ENCODE results near the gene SPINT2.

Gene SPINT2

DNA sequence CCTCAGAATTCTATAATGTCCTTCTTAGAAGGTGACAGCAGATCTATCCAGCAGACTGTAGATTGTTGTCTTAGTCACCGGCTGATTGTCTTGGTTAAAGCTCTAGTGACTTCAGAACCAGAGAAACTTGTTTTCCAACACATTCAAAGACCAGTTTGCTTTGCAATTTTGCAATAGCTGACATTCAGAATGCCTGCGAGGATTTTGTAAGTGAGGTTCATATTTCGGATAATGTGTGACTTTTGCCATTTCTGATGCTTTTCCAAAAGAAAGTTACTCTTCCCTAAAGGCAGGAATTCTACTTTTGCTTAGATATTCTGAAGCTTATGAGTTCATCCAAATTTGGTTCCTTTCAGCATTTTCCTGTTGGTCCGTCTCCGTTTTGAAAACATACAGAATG is 13.2 kb downstream of the SPINT2 start:
- no peak overlapping the region for H3K27ac ChIP-seq (ENCODE audit: insufficient read depth in 1 of 2, low read depth in 1 of 2, low read length in 2 of 2, poor library complexity in 1 of 2, severe bottlenecking in 2 of 2)
- DNase-seq: no peak
- H3K27me3 ChIP-seq (replicated peaks in 2 of 5; ENCODE audit: control insufficient read depth in 4 of 5, insufficient read depth in 5 of 5, low read length in 4 of 5): no peaks in the 10 kb centered on the region
- H3K4me1 ChIP-seq (ENCODE audit: control extremely low read depth in 1 of 4, control insufficient read depth in 4 of 4, insufficient read depth in 4 of 4, low read length in 3 of 4): peaks cover 0 to 18% (median 3%) of the 10 kb centered on the region in 4 experiments
- H3K9me3 ChIP-seq (ENCODE audit: control extremely low read depth in 1 of 5, control insufficient read depth in 4 of 5, insufficient read depth in 2 of 5, low read depth in 1 of 5, low read length in 4 of 5): no peaks in the 10 kb centered on the region
- no peak overlapping the region for H3K4me3 ChIP-seq (ENCODE audit: control insufficient read depth in 1 of 7, extremely low read depth in 1 of 7, insufficient read depth in 4 of 7, low read depth in 2 of 7, low read length in 6 of 7)
- CTCF ChIA-PET: interaction anchor here (0.7 to 3.1 kb wide), 6 partner anchors 8 to 41 kb away, joined by 3 to 9 read pairs (median 4); partner anchors contain the start of gene PPP1R14A
- POLR2A ChIA-PET: no interaction called here
- peaks cover 0 to 16% (median 9%) of the 10 kb centered on the region in 4 experiments for H3K36me3 ChIP-seq (ENCODE audit: control insufficient read depth in 4 of 4, insufficient read depth in 4 of 4, low read length in 3 of 4)
- WGBS (ENCODE audit: insufficient coverage): 100% methylated on average over 5 of the region's 5 CpGs

GRCh38 chr19:38277969-38278680 is 13.8 kb downstream of the SPINT2 start:
- no peak for DNase-seq
- CTCF ChIA-PET: interaction anchor here (0.7 to 3.1 kb wide), 8 partner anchors 8 to 54 kb away, joined by 3 to 9 read pairs (median 4); partner anchors contain the start of gene PPP1R14A
- H3K27ac ChIP-seq (ENCODE audit: insufficient read depth in 1 of 2, low read depth in 1 of 2, low read length in 2 of 2, poor library complexity in 1 of 2, severe bottlenecking in 2 of 2): no peak overlapping the region
- H3K9me3 ChIP-seq (ENCODE audit: control extremely low read depth in 1 of 5, control insufficient read depth in 4 of 5, insufficient read depth in 2 of 5, low read depth in 1 of 5, low read length in 4 of 5): no peaks in the 10 kb centered on the region
- POLR2A ChIA-PET: no interaction called here
- H3K4me3 ChIP-seq (ENCODE audit: control insufficient read depth in 1 of 7, extremely low read depth in 1 of 7, insufficient read depth in 4 of 7, low read depth in 2 of 7, low read length in 6 of 7): no peak overlapping the region
- peaks cover 0 to 22% (median 5%) of the 10 kb centered on the region in 4 experiments for H3K4me1 ChIP-seq (ENCODE audit: control extremely low read depth in 1 of 4, control insufficient read depth in 4 of 4, insufficient read depth in 4 of 4, low read length in 3 of 4)
- 86% methylated on average over 9 of the region's 9 CpGs for WGBS (ENCODE audit: insufficient coverage)
- H3K27me3 ChIP-seq (replicated peaks in 2 of 5; ENCODE audit: control insufficient read depth in 4 of 5, insufficient read depth in 5 of 5, low read length in 4 of 5): no peaks in the 10 kb centered on the region
- H3K36me3 ChIP-seq (ENCODE audit: control insufficient read depth in 4 of 4, insufficient read depth in 4 of 4, low read length in 3 of 4): peaks cover 0 to 16% (median 9%) of the 10 kb centered on the region in 4 experiments

DNA sequence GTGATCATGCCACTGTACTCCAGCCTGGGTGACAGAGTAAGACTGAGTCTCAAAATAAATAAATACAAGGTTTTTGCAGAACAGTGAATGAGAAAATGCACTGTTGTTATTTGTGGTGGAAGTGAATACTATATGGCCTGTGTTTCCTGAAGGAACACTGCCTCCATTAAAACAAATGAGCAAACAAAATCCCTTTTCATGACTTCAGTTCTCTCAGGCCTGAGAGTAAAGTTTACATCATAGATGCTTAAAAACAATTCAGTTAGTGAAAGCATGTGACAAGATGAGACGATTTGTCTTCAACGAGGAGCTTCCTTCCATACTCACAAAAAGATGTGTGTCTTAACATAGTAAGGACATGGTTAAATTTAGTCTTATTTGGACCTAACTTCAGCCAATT is 14.4 kb downstream of the SPINT2 start:
- Histone ChIP-seq H3K36me3 (ENCODE audit: control insufficient read depth in 4 of 4, insufficient read depth in 4 of 4, low read length in 3 of 4) (peaks cover 0 to 16% (median 9%) of the 10 kb centered on the region in 4 experiments), H3K27me3 (replicated peaks in 2 of 5; ENCODE audit: control insufficient read depth in 4 of 5, insufficient read depth in 5 of 5, low read length in 4 of 5) (no peaks in the 10 kb centered on the region), H3K27ac (ENCODE audit: insufficient read depth in 1 of 2, low read depth in 1 of 2, low read length in 2 of 2, poor library complexity in 1 of 2, severe bottlenecking in 2 of 2) (no peak overlapping the region), H3K4me1 (ENCODE audit: control extremely low read depth in 1 of 4, control insufficient read depth in 4 of 4, insufficient read depth in 4 of 4, low read length in 3 of 4) (peaks cover 0 to 27% (median 10%) of the 10 kb centered on the region in 4 experiments), H3K4me3 (ENCODE audit: control insufficient read depth in 1 of 7, extremely low read depth in 1 of 7, insufficient read depth in 4 of 7, low read depth in 2 of 7, low read length in 6 of 7) (no peak overlapping the region), H3K9me3 (ENCODE audit: control extremely low read depth in 1 of 5, control insufficient read depth in 4 of 5, insufficient read depth in 2 of 5, low read depth in 1 of 5, low read length in 4 of 5) (no peaks in the 10 kb centered on the region)
- ChIA-PET CTCF (interaction anchor here (1.5 to 1.7 kb wide), 2 partner anchors 19 to 53 kb away, joined by 3 read pairs; no protein-coding TSS in a partner anchor), POLR2A (interaction anchor here (0.7 kb wide), 1 partner anchor 13 kb away, joined by 3 read pairs; no protein-coding TSS in a partner anchor)
- WGBS (ENCODE audit: insufficient coverage): no CpG with 5 or more reads among the region's 2 CpGs
- DNase-seq: no peak

GRCh38 chr19:38280030-38280921 is 15.9 kb downstream of the SPINT2 start:
- H3K4me3 ChIP-seq (ENCODE audit: control insufficient read depth in 1 of 7, extremely low read depth in 1 of 7, insufficient read depth in 4 of 7, low read depth in 2 of 7, low read length in 6 of 7): no peak overlapping the region
- WGBS (ENCODE audit: insufficient coverage): 97% methylated on average over 8 of the region's 17 CpGs
- ChIA-PET CTCF (interaction anchor here (1.1 to 2.0 kb wide), 7 partner anchors 9 to 52 kb away, joined by 3 to 9 read pairs (median 4); no protein-coding TSS in a partner anchor), POLR2A (interaction anchor here (1.0 to 1.1 kb wide), 2 partner anchors 14 to 17 kb away, joined by 3 read pairs; no protein-coding TSS in a partner anchor)
- H3K4me1 ChIP-seq (ENCODE audit: control extremely low read depth in 1 of 4, control insufficient read depth in 4 of 4, insufficient read depth in 4 of 4, low read length in 3 of 4): peaks cover 0 to 33% (median 24%) of the 10 kb centered on the region in 4 experiments
- no peak overlapping the region for H3K27ac ChIP-seq (ENCODE audit: insufficient read depth in 1 of 2, low read depth in 1 of 2, low read length in 2 of 2, poor library complexity in 1 of 2, severe bottlenecking in 2 of 2)
- DNase-seq: no peak
- H3K36me3 ChIP-seq (ENCODE audit: control insufficient read depth in 4 of 4, insufficient read depth in 4 of 4, low read length in 3 of 4): peaks cover 0 to 19% (median 11%) of the 10 kb centered on the region in 4 experiments
- H3K9me3 ChIP-seq (ENCODE audit: control extremely low read depth in 1 of 5, control insufficient read depth in 4 of 5, insufficient read depth in 2 of 5, low read depth in 1 of 5, low read length in 4 of 5): no peaks in the 10 kb centered on the region
- no peaks in the 10 kb centered on the region for H3K27me3 ChIP-seq (replicated peaks in 2 of 5; ENCODE audit: control insufficient read depth in 4 of 5, insufficient read depth in 5 of 5, low read length in 4 of 5)

GRCh38 chr19:38281811-38282566 is 17.6 kb downstream of the SPINT2 start:
- Histone ChIP-seq H3K27me3 (replicated peaks in 2 of 5; ENCODE audit: control insufficient read depth in 4 of 5, insufficient read depth in 5 of 5, low read length in 4 of 5) (no peaks in the 10 kb centered on the region), H3K9me3 (ENCODE audit: control extremely low read depth in 1 of 5, control insufficient read depth in 4 of 5, insufficient read depth in 2 of 5, low read depth in 1 of 5, low read length in 4 of 5) (no peaks in the 10 kb centered on the region), H3K27ac (ENCODE audit: insufficient read depth in 1 of 2, low read depth in 1 of 2, low read length in 2 of 2, poor library complexity in 1 of 2, severe bottlenecking in 2 of 2) (no peak overlapping the region), H3K4me1 (ENCODE audit: control extremely low read depth in 1 of 4, control insufficient read depth in 4 of 4, insufficient read depth in 4 of 4, low read length in 3 of 4) (peaks cover 0 to 34% (median 26%) of the 10 kb centered on the region in 4 experiments), H3K36me3 (ENCODE audit: control insufficient read depth in 4 of 4, insufficient read depth in 4 of 4, low read length in 3 of 4) (peaks cover 0 to 28% (median 17%) of the 10 kb centered on the region in 4 experiments), H3K4me3 (ENCODE audit: control insufficient read depth in 1 of 7, extremely low read depth in 1 of 7, insufficient read depth in 4 of 7, low read depth in 2 of 7, low read length in 6 of 7) (no peak overlapping the region)
- DNase-seq: no peak
- POLR2A ChIA-PET: interaction anchor here (1.1 kb wide), 1 partner anchor 16 kb away, joined by 4 read pairs; no protein-coding TSS in a partner anchor
- 96% methylated on average over 4 of the region's 7 CpGs for WGBS (ENCODE audit: insufficient coverage)
- CTCF ChIA-PET: interaction anchor here (0.6 to 2.4 kb wide), 5 partner anchors 16 to 38 kb away, joined by 3 to 9 read pairs (median 4); no protein-coding TSS in a partner anchor

DNA sequence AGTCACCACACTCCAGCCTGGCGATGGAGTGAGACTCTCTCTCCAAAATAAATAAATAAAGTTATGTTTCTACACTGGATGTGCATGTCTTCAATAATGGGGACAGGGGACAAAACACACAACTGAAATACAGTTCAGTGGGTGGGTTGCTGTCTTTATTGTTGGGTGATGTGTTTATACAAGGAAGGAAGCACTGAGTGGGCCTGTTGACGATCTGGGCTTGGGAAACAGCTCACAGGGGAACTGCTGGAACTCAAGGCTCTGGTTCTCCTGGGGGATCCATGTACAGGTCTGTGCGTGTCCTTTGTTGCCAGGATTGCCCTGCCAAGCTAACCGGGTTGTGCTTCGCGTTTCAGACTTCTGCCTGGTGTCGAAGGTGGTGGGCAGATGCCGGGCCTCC is 18.9 kb downstream of the SPINT2 start:
- CTCF ChIA-PET: interaction anchor here (0.7 to 2.4 kb wide), 3 partner anchors 11 to 146 kb away, joined by 3 to 7 read pairs (median 3); no protein-coding TSS in a partner anchor
- Histone ChIP-seq H3K27me3 (replicated peaks in 2 of 5; ENCODE audit: control insufficient read depth in 4 of 5, insufficient read depth in 5 of 5, low read length in 4 of 5) (no peaks in the 10 kb centered on the region), H3K9me3 (ENCODE audit: control extremely low read depth in 1 of 5, control insufficient read depth in 4 of 5, insufficient read depth in 2 of 5, low read depth in 1 of 5, low read length in 4 of 5) (no peaks in the 10 kb centered on the region), H3K4me3 (ENCODE audit: control insufficient read depth in 1 of 7, extremely low read depth in 1 of 7, insufficient read depth in 4 of 7, low read depth in 2 of 7, low read length in 6 of 7) (no peak overlapping the region), H3K27ac (ENCODE audit: insufficient read depth in 1 of 2, low read depth in 1 of 2, low read length in 2 of 2, poor library complexity in 1 of 2, severe bottlenecking in 2 of 2) (no peak overlapping the region), H3K4me1 (ENCODE audit: control extremely low read depth in 1 of 4, control insufficient read depth in 4 of 4, insufficient read depth in 4 of 4, low read length in 3 of 4) (peaks cover 0 to 40% (median 33%) of the 10 kb centered on the region in 4 experiments), H3K36me3 (ENCODE audit: control insufficient read depth in 4 of 4, insufficient read depth in 4 of 4, low read length in 3 of 4) (peaks cover 2 to 35% (median 19%) of the 10 kb centered on the region in 4 experiments)
- WGBS (ENCODE audit: insufficient coverage): 93% methylated on average over 6 of the region's 8 CpGs
- DNase-seq: no peak
- POLR2A ChIA-PET: no interaction called here

Data from common myeloid progenitor, CD34-positive (primary cell).